NCI-H748 (cell line): ENCODE data around the gene GALNS.

Experiments
- DNase-seq: peaks from one replicate; lab custom pipeline; 2025; ENCODE audit not compliant: unreplicated experiment; lab: John Stamatoyannopoulos, UW

Gene GALNS

GRCh38 chr16:88877564-88878289 lies 21.0 kb upstream of the GALNS start:
- DNase-seq, result no peak

DNA sequence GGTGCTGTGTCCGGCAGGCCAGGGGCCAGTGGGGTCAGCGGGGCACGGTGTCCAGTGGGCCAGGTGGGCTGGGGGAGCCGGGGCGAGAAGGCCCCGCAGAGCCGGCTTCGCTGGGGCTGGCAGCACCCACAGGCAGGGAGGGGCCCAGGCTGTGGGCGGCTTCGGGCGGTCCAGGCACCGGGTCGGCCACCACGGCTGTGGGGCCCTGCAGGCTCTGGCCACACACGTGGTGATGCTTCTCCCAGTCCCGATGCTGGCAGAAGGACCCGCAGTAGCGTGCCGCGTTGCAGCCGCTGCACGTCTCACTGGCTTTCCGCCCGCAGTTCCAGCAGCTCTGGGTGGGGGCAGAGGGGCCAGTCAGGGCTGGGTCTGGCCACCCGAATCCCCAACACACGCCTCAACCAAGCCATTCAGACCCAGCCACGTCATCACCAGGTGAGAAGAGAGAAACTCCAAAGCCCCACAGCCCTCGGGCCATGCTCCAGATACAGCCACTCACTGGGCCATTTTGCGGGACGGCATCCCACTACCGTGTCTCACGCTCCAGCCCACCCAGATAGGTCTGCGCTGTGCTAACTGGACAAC lies 20.3 kb upstream of the GALNS start:
- DNase-seq, result no peak

DNA sequence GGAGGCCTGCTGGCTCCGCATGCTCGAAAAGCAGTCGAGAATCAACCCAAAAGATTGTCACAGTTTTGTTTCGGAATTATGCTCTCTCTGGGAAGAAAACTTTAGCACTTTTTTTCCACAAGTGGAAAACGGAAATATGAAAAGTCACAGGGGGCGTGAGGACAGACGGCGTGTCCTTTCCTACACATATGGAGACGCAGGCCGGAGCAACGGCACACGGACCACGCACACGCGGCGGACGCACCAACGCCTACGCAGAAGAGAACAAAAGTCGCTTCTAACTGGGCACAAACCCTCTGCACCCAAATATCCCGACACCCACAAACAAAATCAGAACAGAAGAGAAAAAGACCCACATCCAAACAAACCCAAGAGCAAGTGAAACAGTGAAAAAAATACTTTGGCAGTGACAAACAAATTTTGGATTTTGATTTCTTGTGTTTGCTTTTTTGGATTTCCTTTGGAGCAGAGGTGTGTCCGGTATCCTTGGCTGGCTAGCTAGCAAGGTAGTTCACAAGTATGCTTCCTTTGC lies 19.0 kb upstream of the GALNS start:
- DNase-seq, result no peak

DNA sequence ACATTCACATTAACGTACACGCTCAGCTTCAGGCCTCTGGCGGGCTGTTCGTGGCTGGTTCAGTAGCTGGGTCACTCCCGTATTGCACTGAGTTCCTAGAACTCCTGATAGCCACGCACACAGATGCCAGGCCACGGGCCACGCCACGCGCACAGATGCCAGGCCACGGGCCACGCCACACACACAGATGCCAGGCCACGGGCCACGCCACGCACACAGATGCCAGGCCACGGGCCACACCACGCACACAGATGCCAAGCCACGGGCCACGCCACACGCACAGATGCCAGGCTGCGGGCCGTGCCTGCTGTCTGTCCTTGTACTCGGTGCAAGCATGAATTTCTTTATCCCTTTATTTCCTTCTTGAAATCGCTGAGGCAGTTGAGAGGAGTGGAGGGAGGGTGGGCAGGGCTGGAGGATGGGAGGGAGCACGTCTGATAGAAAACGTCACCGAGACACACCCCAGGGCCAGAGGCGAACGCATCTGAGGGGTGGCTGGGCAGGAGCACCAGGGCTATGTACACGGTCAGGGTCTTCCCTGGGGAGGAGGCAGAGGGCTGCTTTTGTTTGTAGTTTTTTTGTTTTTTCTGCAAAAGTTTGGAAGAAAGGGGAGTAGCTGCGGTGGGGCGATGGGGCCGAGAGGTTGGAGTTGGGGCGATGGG lies 18.3 kb upstream of the GALNS start:
- no peak for DNase-seq

- DNase-seq, result no peak
Observed at GRCh38 chr16:88872650-88873331, 16.0 kb upstream of the GALNS start.

DNA sequence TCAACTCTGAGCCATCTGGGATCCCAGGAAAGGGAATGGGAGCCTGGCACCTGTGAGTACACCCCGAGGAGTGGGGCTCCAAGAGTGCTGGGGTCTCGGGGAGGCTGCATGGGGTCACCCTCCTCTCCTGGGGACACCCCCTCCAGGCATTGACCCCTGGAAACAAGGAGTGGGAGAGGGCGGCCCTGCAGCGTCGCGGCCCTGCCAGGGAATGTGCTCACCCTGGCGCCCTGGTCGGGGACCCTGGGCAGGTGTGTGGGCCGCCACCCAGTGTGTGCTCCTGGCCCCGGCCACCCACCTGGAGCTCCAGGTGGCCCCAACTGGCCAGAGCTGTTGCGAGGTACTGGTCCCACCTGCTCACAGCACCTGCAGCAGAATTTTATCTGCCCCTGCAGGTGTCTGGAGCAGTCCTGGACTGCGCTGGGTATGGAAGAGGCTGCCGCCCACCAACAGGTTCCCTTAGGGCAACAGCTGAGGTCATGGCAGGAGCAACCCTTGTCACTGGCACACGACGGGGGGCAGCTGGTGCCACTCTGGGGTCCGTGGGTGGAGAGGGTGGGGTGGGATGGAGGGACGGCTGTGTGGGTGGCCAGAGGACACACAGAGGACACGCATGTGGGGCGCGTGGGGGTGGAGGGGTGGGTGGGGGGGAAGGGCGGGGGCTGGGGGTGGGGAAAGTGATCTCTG lies 15.1 kb upstream of the GALNS start:
- no peak for DNase-seq

DNA sequence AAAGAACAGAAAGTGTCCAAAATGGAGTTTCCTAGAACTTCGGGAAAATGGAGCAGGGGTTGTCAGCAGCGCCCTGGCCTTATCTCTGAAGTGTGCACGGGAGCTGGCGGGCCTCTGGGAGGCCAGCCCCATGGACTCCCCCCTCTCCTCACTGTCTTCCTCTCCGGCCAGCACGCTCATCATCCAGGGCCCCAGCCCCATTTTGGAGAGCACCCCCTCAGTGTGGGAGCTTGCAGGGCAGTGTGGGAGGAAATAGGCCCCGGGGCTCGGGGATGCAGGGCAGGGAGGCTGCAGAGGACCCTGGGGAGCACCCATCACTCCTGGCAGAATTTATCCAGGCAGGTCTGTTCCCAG lies 14.6 kb upstream of the GALNS start:
- DNase-seq, result no peak

DNA sequence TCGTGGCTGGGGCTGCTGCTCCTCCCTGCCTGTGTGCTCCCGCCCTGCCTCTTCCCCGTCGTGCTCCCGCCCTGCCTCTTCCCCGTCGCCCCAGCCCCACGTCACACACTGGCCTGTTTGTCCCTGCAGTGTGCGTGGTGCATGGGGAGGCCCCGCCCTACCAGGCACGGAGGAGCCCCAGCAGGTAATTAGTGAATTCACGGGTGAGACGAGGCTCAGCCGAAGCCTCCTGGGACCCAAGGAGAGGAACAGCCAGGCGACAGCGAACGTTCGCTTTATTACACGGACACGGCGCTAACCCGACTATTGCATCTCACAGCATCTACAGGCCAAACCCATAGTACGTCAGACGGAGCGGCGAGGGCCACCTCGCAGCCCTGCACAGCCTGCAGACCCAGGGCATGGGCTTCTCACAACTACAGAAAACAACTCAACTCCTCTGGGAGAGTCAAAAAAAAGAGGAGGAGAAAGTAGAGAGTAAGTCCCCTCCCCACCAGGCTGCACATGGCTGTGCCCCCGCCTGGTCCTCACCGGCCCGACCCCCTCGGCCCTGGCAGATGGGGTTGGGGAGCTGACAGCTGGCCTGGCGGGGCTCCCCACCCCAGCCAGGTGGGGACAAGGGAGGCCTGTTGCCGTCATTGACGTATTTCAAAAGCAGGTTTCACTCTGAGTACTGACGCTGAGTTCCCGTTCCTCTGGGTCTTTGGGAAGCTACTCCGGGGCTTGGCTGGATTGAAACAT lies 14.0 kb upstream of the GALNS start:
- no peak for DNase-seq

- DNase-seq, result no peak
Observed at GRCh38 chr16:88869673-88869980, 12.9 kb upstream of the GALNS start.

- no peak for DNase-seq
Observed at GRCh38 chr16:88868974-88869672, 12.4 kb upstream of the GALNS start.

GRCh38 chr16:88867581-88868246 lies 11.0 kb upstream of the GALNS start:
- DNase-seq, result no peak

DNA sequence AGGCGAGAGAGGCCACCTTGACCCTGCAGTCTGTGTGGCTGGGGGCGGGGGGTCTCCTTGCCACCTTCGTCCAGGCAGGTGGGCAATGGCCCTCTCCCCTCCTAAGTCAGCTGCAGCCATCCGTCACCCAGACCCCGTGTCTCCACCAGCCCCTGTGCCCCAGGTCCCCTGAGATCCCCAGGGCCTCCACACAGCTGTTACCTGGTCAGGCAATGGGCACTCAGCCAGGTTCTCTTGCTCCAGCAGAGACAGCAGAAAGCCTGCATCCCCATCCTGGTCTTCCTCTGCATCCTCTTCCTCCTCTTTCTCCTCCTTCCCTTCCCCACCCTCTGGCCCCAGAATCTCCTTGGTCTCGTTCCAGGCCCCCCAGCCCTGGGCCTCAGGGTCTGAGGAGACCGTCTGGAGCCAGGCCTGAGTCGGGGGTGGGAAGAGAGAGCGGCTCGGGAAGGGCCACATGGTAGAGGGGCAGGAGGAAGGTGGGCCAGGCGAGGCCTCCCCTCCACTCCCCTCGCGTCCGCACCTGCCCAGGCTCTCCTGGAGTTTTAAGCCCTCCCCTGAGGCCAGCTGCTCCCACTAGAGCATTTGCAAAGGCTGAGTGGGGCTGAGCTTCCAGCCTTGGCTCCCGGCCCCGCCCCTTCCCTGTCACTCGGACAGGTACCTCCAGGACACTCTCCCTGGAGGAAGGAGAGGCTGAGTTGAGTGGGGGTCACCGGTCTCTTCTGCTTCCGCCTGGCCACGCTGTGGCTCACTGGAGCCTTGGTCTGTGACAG lies 9.6 kb upstream of the GALNS start, which contains the start of gene PABPN1L:
TSS of gene PABPN1L (minus strand) at position 510 of the 770 bp plus-strand sequence. CDS start at position 456, 54 bp downstream.
- no peak for DNase-seq

DNA sequence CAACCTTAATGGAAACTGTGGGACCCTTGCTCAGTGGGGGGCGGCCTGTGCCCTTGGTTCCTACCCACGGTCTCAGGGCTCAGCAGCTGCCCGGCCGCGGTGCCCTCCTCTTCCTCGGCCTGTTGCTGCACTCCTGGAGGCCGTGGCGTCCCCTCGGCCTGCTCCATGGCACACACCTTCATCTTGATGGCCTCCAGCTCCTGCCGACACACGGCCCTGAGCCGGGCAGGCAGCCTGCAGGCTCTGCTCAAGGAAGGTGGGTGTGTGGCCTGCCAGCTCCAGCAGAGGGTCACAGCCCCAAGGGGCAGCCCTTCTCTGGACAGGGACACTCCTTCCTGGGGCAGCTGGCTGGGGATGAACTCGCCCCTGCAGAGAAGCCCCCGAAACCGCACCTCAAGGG lies 9.0 kb upstream of the GALNS start:
- DNase-seq, result no peak

DNA sequence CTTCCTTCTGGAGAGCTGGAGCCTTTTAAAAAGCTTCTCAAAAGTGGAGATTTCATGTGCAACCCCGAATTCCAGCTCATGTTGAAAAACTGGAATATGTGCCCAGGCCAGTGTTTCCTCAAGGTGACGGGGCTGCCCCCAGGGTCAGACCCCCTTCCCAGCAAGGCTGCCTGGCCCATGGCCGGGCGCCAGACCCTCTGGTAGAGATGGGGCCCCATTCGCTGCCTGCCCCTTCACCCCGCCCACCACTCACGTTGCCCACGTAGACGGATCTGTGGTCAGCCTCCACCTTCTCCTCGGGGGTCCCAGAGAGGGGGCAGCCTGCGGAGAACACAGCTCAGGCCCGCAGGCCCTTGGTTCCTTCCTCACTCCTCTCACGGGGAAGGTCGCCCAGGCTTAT lies 8.6 kb upstream of the GALNS start:
- no peak for DNase-seq

- no peak for DNase-seq
Observed at GRCh38 chr16:88864521-88864920, 7.8 kb upstream of the GALNS start.

GRCh38 chr16:88864099-88864498 lies 7.4 kb upstream of the GALNS start:
- no peak for DNase-seq

- DNase-seq, result no peak
Observed at GRCh38 chr16:88863426-88863825, 6.7 kb upstream of the GALNS start.

GRCh38 chr16:88862968-88863367 lies 6.2 kb upstream of the GALNS start:
- no peak for DNase-seq

DNA sequence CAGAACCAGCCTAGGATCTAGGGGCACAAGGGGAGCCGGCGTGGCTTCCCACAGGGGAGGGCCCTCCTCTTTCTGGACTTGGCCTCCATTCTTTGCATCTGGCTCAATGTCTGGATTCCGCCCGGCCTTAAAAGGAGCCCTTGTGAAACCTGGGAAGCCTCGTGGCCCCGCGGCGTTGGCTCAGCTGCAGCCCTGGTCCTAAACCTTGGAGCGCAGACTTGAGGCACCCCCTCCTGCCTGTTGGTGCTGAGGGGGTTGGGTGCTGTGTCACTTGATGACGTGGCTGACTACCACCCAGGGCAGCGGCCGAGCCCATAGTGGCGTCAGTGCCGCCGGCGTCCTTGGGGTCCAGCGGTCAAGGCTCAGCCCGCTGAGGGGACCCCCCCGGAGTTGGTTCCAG lies 4.6 kb upstream of the GALNS start:
- no peak for DNase-seq
